OCI-LY1 (cell line): ENCODE data around the gene CGAS.
"Not testable (repeated sequence)": the region's sequence is repeated elsewhere in the genome, so short reads cannot be mapped to it uniquely, and the experiment has no call there.

ENCODE experiments used
- H2AFZ ChIP-seq: fragments of 200-600 bp; sonication (generic), shearing (Covaris generic); 2 replicates; pipeline ENCODE4 v1.6.0; 2014; ENCODE audit warnings: antibody characterized with exemption, mild to moderate bottlenecking, low read length
- H3F3A ChIP-seq: fragments of 200-600 bp; sonication (generic), shearing (Covaris generic); 2 replicates; pipeline ENCODE4 v1.6.0; 2014; ENCODE audit warnings: mild to moderate bottlenecking, antibody characterized with exemption, low read length, moderate library complexity; ENCODE audit not compliant: insufficient read depth
- H3K27ac ChIP-seq: fragments of 200-600 bp; sonication (generic); 2 replicates; pipeline ENCODE4 v1.5.1; 2014; ENCODE audit warnings: low read length, mixed run types, mild to moderate bottlenecking, low read depth; ENCODE audit not compliant: poor library complexity, severe bottlenecking
- H3K27me3 ChIP-seq: fragments of 200-600 bp; sonication (generic); 2 replicates; pipeline ENCODE4 v1.6.0; 2014; ENCODE audit warnings: antibody characterized with exemption, mild to moderate bottlenecking, low read length, moderate library complexity; ENCODE audit not compliant: insufficient read depth
- H3K36me3 ChIP-seq: fragments of 200-600 bp; sonication (generic); 2 replicates; pipeline ENCODE4 v1.6.1; 2014; ENCODE audit warnings: mild to moderate bottlenecking, antibody characterized with exemption, low read length, moderate library complexity, mixed read lengths; ENCODE audit not compliant: insufficient read depth
- H3K4me1 ChIP-seq: fragments of 200-600 bp; sonication (generic); 2 replicates; pipeline ENCODE4 v1.5.1; 2014; ENCODE audit warnings: mild to moderate bottlenecking, low read length, moderate library complexity; ENCODE audit not compliant: insufficient read depth, severe bottlenecking
- H3K4me2 ChIP-seq: fragments of 200-600 bp; sonication (generic), shearing (Covaris generic); 2 replicates; pipeline ENCODE4 v1.6.1; 2014; ENCODE audit warnings: low read length
- H3K4me3 ChIP-seq: fragments of 200-600 bp; sonication (generic); 2 replicates; pipeline ENCODE4 v1.5.1; 2014; ENCODE audit warnings: low read length, low read depth, mild to moderate bottlenecking, mixed read lengths; ENCODE audit not compliant: poor library complexity, severe bottlenecking
- H3K79me2 ChIP-seq: fragments of 200-600 bp; shearing (Covaris generic); 2 replicates; pipeline ENCODE4 v1.6.1; 2016; ENCODE audit warnings: mixed run types, low read length, mixed read lengths; ENCODE audit not compliant: insufficient read depth
- H3K9ac ChIP-seq: fragments of 200-600 bp; sonication (generic), shearing (Covaris generic); 2 replicates; pipeline ENCODE4 v1.6.1; 2014; ENCODE audit warnings: mild to moderate bottlenecking, low read length, mixed read lengths
- H3K9me2 ChIP-seq: fragments of 200-600 bp; sonication (generic), shearing (Covaris generic); 2 replicates; pipeline ENCODE4 v1.6.1; 2014; ENCODE audit warnings: low read depth, mild to moderate bottlenecking, low read length, mixed read lengths
- H3K9me3 ChIP-seq: fragments of 200-600 bp; shearing (Covaris generic); 2 replicates; pipeline ENCODE4 v1.6.1; 2014; ENCODE audit warnings: low read length, mixed read lengths
- H4K20me1 ChIP-seq: fragments of 200-600 bp; sonication (generic), shearing (Covaris generic); 2 replicates; pipeline ENCODE4 v1.6.0; 2016; ENCODE audit warnings: mild to moderate bottlenecking, low read length; ENCODE audit not compliant: insufficient read depth
- CTCF ChIP-seq: fragments of 200-600 bp; sonication (generic), shearing (Covaris generic); IDR thresholded peaks from 2 replicates; pipeline ENCODE4 v1.5.1; 2017; ENCODE audit warnings: mild to moderate bottlenecking, antibody characterized with exemption, low read length, moderate library complexity, mixed read lengths
- EZH2 ChIP-seq: fragments of 200-600 bp; sonication (generic), shearing (Covaris generic); IDR thresholded peaks from 2 replicates; pipeline ENCODE4 v1.8.0; 2017; ENCODE audit warnings: borderline replicate concordance, mixed run types, mild to moderate bottlenecking, antibody characterized with exemption, low read length, moderate library complexity, mixed read lengths

The CGAS gene

DNA sequence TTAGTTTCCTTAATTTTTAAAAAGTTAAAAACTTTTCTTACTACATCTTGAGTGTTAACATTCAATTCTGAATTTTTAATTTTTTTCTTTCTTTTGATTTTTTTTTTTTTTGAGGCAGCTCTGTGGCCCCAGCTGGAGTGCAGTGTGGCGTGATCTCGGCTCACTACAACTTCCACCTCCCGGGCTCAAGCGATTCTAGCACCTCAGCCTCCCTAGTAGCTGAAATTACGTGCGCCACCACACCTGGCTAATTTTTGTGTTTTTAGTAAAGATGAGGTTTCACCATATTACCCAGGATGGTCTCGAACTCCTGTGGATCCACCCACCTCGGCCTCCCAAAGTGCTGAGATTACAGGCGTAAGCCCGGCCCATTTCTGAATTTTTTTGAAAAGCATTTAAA, 56.2 kb downstream of the CGAS start:
- Histone ChIP-seq H3K9me2 (no peaks in the 10 kb centered on the region), H3K4me2 (no peak overlapping the region), H3K36me3 (no peaks in the 10 kb centered on the region), H3K79me2 (no peaks in the 10 kb centered on the region), H3K9me3 (no peaks in the 10 kb centered on the region), H2AFZ (no peak overlapping the region), H3K4me3 (no peak overlapping the region), H3K9ac (no peak overlapping the region), H3K27me3 (no peaks in the 10 kb centered on the region), H3K27ac (no peak overlapping the region), H3K4me1 (no peaks in the 10 kb centered on the region), H3F3A (no peaks in the 10 kb centered on the region), H4K20me1 (no peaks in the 10 kb centered on the region)
- TF ChIP-seq EZH2 (no peak), CTCF (no peak)

- Histone ChIP-seq H2AFZ (no peak within 1 kb of the TSS), H3K9me2 (no peaks in the 10 kb centered on the region), H3K27me3 (no peaks in the 10 kb centered on the region), H3K4me3 (no peak within 1 kb of the TSS), H3K9me3 (no peaks in the 10 kb centered on the region), H3K27ac (no peak within 1 kb of the TSS), H3K4me2 (no peak within 1 kb of the TSS), H3K9ac (no peak within 1 kb of the TSS), H3K4me1 (no peaks in the 10 kb centered on the region), H4K20me1 (no peaks in the 10 kb centered on the region), H3K36me3 (no peaks in the 10 kb centered on the region), H3F3A (no peaks in the 10 kb centered on the region), H3K79me2 (no peaks in the 10 kb centered on the region)
- TF ChIP-seq CTCF (no peak), EZH2 (no peak)
These were observed 57.3 kb downstream of the CGAS start, which contains the start of gene DDX43 for GRCh38 chr6:73394577-73395354. DDX43 (plus strand) TSS chr6:73394828; CDS start chr6:73394906, 78 bp downstream.

GRCh38 chr6:73393278-73393677, 58.8 kb downstream of the CGAS start:
- H3K27me3 ChIP-seq, result no peaks in the 10 kb centered on the region
- H3K9me2 ChIP-seq, result no peaks in the 10 kb centered on the region
- no peak overlapping the region for H3K9ac ChIP-seq
- H3K27ac ChIP-seq, result no peak overlapping the region
- H3F3A ChIP-seq, result no peaks in the 10 kb centered on the region
- no peaks in the 10 kb centered on the region for H3K36me3 ChIP-seq
- H3K4me2 ChIP-seq, result no peak overlapping the region
- TF ChIP-seq EZH2, result no peak
- no peak for TF ChIP-seq CTCF
- H2AFZ ChIP-seq, result no peak overlapping the region
- no peaks in the 10 kb centered on the region for H4K20me1 ChIP-seq
- H3K79me2 ChIP-seq, result no peaks in the 10 kb centered on the region
- H3K4me1 ChIP-seq, result peaks cover 11% of the 10 kb centered on the region
- no peak overlapping the region for H3K4me3 ChIP-seq
- no peaks in the 10 kb centered on the region for H3K9me3 ChIP-seq

- not testable (repeated sequence) for H3K27ac ChIP-seq, H4K20me1 ChIP-seq, H3K4me2 ChIP-seq, H3K27me3 ChIP-seq, H3K79me2 ChIP-seq, H3K9me2 ChIP-seq, H3K9me3 ChIP-seq, H3K4me3 ChIP-seq, H3K9ac ChIP-seq, H2AFZ ChIP-seq, H3K36me3 ChIP-seq, H3F3A ChIP-seq
- peaks cover 11% of the 10 kb centered on the region for H3K4me1 ChIP-seq
These were observed 59.9 kb downstream of the CGAS start for GRCh38 chr6:73392188-73392587.
